IPS-15b (cell line): ENCODE results near the gene PTPRM.

Source experiments
- H3K27me3 ChIP-seq: one replicate; pipeline ENCODE4 v1.6.1; 2013; ENCODE audit warnings: low read length; ENCODE audit not compliant: control insufficient read depth, insufficient read depth
- H3K36me3 ChIP-seq: one replicate; pipeline ENCODE4 v1.6.1; 2013; ENCODE audit warnings: low read length; ENCODE audit not compliant: control insufficient read depth, insufficient read depth
- H3K4me1 ChIP-seq: one replicate; pipeline ENCODE4 v1.6.1; 2013; ENCODE audit warnings: mild to moderate bottlenecking, low read length; ENCODE audit not compliant: control insufficient read depth, insufficient read depth
- H3K4me3 ChIP-seq: one replicate; pipeline ENCODE4 v1.5.1; 2013; ENCODE audit warnings: low read depth, low read length
- H3K9ac ChIP-seq: one replicate; pipeline ENCODE4 v1.6.1; 2013; ENCODE audit warnings: low read depth, mild to moderate bottlenecking, low read length
- H3K9me3 ChIP-seq: one replicate; pipeline ENCODE4 v1.6.1; 2013; ENCODE audit warnings: mild to moderate bottlenecking, low read length; ENCODE audit not compliant: control insufficient read depth, insufficient read depth

The PTPRM gene

DNA sequence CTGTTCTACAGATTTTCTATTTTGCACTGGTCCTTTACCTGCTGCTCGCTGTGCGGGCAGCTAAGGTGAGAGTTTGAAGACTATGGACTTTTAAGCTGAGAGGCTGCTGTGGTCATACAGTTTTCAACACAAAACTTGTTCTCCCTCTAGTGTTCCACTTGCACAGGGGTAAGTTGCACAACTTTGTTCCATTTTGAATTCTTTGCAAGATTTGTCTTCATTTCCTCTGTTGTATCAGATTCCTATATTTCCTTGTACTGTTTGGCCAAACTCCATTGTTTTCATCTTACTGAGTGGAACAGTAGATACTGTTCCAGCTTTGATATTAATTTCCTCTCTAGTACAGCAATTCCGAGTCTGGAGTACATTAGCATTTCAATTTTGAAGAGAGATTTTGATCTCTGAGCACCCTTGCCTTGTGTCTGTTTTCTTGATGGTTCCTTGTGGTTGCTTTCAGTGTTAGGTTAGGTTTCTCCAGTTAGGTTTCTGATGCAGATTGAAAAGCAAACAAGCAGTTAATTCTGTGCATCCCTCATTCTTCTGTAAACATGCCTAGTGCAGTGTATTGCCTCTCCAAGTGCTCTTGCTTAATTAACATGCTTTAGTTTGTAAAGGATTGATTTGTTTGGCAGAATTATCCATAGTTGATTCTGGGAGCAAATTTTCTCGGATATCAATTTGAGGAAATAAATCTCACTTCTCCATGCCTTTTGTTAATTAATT, 188.8 kb downstream of the PTPRM start:
- no peaks in the 10 kb centered on the region for H3K36me3 ChIP-seq
- no peak overlapping the region for H3K4me3 ChIP-seq
- no peak overlapping the region for H3K9ac ChIP-seq
- no peaks in the 10 kb centered on the region for H3K9me3 ChIP-seq
- H3K27me3 ChIP-seq, result no peaks in the 10 kb centered on the region
- no peaks in the 10 kb centered on the region for H3K4me1 ChIP-seq

DNA sequence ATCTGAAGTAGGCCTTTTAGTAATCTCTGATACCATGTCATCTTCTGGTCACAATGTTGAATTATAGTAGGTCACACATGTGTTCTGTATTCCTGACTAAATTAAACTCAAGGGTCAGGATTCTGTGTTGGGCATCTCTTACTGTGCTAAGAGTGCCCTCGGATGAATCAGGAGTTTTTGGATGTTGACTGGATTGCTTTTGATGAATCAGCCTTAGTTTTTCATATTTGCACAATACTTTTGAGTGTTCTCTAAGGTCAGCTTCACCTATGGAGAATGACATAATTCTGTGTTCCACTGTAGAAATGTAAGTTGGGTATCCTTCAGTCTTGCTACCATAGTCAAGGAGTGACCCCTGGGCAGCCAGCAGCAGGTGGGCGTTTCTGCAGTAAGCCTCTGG, 190.1 kb downstream of the PTPRM start:
- Histone ChIP-seq H3K9me3 (no peaks in the 10 kb centered on the region), H3K9ac (no peak overlapping the region), H3K4me3 (no peak overlapping the region), H3K27me3 (no peaks in the 10 kb centered on the region), H3K4me1 (no peaks in the 10 kb centered on the region), H3K36me3 (no peaks in the 10 kb centered on the region)

DNA sequence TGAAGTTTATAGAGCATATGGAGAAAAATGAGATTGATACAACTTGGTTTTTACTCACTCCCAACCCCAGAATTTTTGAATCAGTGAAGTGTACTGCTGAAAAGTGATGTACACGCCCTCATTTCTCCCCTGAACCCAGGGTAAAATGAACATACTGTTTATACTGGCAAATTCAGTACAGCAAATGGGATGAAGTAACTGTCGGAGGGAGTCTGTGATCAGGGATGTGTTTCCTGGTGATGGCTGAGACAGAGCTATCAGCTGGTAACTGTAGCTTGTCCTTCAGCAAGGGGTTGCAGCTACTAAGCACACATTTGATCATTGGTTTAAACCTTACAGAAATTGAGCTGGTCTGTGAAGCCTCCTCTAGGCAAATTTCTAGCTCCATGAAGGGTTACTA, 191.6 kb downstream of the PTPRM start:
- H3K9ac ChIP-seq, result no peak overlapping the region
- H3K27me3 ChIP-seq, result no peaks in the 10 kb centered on the region
- no peaks in the 10 kb centered on the region for H3K4me1 ChIP-seq
- no peak overlapping the region for H3K4me3 ChIP-seq
- no peaks in the 10 kb centered on the region for H3K36me3 ChIP-seq
- H3K9me3 ChIP-seq, result no peaks in the 10 kb centered on the region

DNA sequence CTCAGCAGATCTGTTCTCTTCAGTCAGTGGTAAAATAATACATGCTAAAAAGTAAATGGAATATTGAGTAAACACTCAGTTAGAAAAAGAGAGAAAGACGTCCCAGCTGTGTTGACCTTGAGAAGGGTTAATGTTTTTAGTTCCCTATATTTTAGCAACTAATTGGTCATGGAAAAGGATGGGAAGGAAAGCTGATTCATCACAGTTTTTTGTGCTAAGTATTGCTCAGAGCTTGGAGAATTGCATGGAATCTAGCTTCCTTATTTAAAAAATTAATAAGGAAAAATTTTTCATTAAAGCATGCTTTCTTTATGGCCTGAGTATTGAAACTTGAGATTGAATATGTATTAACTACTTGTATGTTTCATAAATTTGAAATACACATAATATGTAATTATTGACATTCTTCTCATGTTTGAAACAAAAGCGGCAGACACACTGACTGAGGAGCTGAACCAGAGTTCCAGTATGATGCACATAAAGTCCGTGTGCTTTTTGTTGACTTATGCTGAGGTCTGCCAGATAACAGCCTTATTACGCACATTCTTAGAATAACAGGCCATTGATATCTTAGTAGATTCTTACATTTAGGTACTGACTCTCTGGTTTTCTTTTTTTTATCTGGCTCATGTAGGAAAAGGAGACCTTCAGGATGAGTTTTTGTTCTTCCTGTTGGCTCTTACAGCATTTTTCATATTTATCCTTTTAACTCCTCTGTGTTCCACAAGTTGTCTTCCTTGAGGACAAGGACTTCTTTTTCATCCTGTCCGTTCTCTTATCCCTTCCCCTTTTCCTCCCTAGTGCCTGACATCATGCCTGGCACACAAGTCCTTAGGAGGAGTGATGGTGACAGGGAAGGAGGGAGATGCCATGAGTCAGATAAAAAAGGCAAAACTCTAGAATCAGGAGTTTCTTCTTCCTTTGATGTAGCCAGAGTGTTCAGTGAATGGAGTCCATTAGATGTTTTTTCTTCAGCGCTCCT, 194.1 kb downstream of the PTPRM start:
- no peak overlapping the region for H3K4me3 ChIP-seq
- no peaks in the 10 kb centered on the region for H3K36me3 ChIP-seq
- H3K27me3 ChIP-seq, result no peaks in the 10 kb centered on the region
- no peak overlapping the region for H3K9ac ChIP-seq
- no peaks in the 10 kb centered on the region for H3K9me3 ChIP-seq
- peaks cover 9% of the 10 kb centered on the region for H3K4me1 ChIP-seq

DNA sequence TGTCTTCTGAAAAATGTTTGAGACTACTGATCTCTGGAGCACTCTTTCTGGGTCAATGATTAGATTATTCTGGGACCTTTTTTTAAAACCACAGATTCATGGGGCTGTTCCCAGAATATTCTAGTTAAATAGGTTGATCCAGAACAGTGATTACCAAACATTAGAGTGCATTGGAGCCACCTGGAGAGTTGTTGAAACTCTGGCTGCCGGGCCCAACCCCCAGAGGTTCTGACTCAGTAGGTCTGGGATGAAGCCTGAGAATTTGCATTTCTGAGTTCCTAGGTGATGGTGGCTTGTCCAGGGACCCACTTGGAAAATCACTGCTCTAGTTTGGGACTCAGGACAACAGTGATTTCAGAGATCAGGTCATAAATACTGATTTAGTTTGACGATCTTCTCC, 197.3 kb downstream of the PTPRM start:
- Histone ChIP-seq H3K27me3 (no peaks in the 10 kb centered on the region), H3K4me3 (no peak overlapping the region), H3K9me3 (no peaks in the 10 kb centered on the region), H3K9ac (no peak overlapping the region), H3K4me1 (peaks cover 11% of the 10 kb centered on the region), H3K36me3 (no peaks in the 10 kb centered on the region)

DNA sequence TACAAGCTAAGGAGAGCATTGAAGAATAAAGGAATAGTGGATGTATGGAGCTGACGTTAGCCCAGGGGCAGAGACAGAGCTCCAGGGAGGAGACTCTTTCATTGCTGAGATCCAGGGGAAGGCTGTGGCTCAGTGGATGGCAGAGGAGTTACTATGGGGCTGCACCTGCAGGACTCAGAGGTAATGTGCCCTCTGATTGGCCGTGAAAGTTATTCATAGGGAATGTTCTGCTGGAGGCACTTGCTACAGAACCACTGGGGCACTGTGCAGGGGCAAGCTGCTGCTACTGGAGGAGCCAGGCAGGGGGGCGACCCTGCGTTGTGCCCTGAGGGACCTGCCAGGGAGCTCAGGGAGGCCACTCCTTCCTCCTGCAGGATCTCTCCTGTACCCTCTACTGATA, 199.2 kb downstream of the PTPRM start:
- Histone ChIP-seq H3K27me3 (no peaks in the 10 kb centered on the region), H3K9ac (no peak overlapping the region), H3K9me3 (no peaks in the 10 kb centered on the region), H3K4me3 (no peak overlapping the region), H3K4me1 (peaks cover 11% of the 10 kb centered on the region), H3K36me3 (no peaks in the 10 kb centered on the region)

DNA sequence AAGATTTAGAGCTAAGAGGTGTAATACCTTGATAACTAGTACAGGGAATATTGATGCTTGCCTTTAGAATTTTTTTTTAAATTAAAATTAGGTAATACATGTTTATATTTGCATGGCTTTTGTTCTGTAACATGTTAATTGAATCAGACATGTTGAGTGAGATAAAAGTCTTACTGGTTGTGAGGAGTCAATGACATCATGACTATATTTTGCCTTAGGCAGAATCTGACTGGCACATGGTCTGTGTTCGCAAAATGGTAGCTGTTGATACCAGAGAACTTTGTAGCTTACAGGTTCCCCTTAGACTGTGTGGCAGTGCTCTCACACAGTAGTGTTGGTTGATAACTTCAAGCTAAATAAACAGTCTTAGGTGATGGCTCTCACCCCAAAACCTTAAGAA, 199.7 kb downstream of the PTPRM start:
- Histone ChIP-seq H3K9ac (no peak overlapping the region), H3K36me3 (no peaks in the 10 kb centered on the region), H3K4me3 (no peak overlapping the region), H3K9me3 (no peaks in the 10 kb centered on the region), H3K4me1 (peaks cover 11% of the 10 kb centered on the region), H3K27me3 (no peaks in the 10 kb centered on the region)

DNA sequence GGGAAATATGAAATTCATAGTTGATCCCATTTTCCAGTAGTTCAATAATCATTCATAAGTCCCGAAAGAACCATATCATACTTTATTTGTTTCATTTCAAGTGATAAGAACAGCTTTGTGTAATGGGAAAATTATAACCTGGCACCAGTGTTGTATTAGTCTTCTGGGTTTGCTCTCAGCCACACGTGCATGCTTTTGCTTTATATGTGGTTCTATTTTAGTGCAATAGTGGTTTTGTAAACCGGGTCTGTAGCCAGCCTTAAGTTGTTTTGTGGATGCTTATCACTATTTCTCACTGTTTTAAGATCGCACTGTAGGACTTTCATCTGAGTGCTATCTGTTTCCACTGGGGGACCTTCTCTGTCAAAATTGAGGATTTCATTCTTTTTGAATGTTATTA, 203.8 kb downstream of the PTPRM start:
- no peak overlapping the region for H3K9ac ChIP-seq
- no peaks in the 10 kb centered on the region for H3K27me3 ChIP-seq
- H3K9me3 ChIP-seq, result no peaks in the 10 kb centered on the region
- peaks cover 5% of the 10 kb centered on the region for H3K4me1 ChIP-seq
- no peaks in the 10 kb centered on the region for H3K36me3 ChIP-seq
- no peak overlapping the region for H3K4me3 ChIP-seq

DNA sequence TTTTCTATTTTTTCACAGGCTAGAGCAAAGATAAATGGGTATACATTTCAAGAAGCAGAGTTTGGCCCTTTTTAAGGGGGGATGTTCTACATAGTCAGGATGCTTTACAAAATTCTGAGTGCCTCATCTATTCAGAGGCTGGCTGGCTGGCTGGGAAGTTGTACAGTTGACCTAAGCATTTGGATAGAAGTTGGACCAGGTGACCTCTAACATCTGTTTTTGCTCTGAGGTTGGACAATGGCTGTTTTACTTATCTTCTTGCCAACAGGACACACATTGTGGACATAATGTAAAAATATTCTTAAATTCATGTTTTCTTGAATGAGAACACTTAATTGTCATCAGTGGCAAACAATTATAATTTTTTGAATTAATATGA, 205.4 kb downstream of the PTPRM start:
- H3K9ac ChIP-seq, result no peak overlapping the region
- no peaks in the 10 kb centered on the region for H3K9me3 ChIP-seq
- H3K27me3 ChIP-seq, result no peaks in the 10 kb centered on the region
- no peak overlapping the region for H3K4me3 ChIP-seq
- H3K36me3 ChIP-seq, result no peaks in the 10 kb centered on the region
- no peaks in the 10 kb centered on the region for H3K4me1 ChIP-seq

DNA sequence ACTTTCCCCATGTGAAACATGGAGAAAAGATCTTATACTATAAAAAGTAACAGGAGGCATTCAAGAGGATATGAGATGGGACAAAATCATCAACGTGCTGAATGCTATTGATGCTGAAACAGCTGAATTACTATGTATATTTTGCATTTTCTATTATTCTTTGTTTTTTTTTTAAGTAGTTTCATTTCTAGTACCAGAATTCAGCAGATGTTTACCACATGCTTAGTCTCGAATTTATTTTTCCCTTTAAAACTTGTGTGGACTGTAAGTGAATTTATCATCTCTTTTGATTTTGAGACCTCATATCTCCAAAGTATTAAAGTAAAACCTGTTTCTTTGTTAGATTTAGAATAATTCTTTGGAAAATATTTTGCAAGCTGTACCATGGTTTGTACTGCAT, 205.8 kb downstream of the PTPRM start:
- no peaks in the 10 kb centered on the region for H3K27me3 ChIP-seq
- H3K36me3 ChIP-seq, result no peaks in the 10 kb centered on the region
- no peaks in the 10 kb centered on the region for H3K9me3 ChIP-seq
- H3K4me3 ChIP-seq, result no peak overlapping the region
- no peaks in the 10 kb centered on the region for H3K4me1 ChIP-seq
- H3K9ac ChIP-seq, result no peak overlapping the region

DNA sequence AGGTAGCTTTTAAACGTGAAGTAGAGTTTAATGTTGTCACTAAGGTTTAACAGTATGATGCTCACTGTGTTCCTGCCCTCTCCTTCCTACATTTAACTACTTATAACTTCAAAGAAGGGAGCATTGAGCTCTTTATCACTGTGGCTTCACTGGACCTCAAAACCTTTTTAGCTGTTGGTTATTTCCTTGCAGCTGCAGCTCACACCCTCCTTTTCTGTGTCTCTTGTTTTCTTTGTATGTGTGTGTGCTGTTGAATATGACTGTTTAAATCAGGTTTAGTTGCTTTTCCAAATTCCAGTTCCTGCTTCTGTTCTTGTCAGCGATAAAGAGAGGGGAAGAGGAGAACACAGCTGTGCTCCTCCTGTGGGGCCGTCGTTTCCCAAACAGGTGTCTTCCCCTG, 208.0 kb downstream of the PTPRM start:
- no peak overlapping the region for H3K4me3 ChIP-seq
- no peaks in the 10 kb centered on the region for H3K4me1 ChIP-seq
- no peaks in the 10 kb centered on the region for H3K9me3 ChIP-seq
- H3K36me3 ChIP-seq, result no peaks in the 10 kb centered on the region
- H3K9ac ChIP-seq, result no peak overlapping the region
- no peaks in the 10 kb centered on the region for H3K27me3 ChIP-seq

DNA sequence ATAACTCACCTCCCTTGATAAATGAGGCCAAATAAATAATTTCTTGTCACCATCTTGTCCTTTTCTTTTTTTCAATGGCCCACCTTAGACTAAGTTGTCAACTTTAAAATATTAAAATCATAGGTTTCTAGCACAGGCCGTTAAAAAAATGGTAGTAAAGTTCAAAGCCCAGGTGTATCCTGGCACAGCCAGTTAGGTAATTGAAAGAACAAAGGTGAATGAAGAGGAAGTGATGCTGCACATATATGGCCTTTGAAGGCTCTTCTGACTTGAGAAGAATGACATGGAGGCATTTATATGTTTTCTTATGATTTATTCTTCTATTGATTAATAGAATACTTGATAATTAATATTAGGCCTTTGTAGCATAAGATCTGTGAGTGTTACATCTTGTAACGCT, 208.7 kb downstream of the PTPRM start:
- no peak overlapping the region for H3K9ac ChIP-seq
- no peaks in the 10 kb centered on the region for H3K9me3 ChIP-seq
- H3K4me3 ChIP-seq, result no peak overlapping the region
- no peaks in the 10 kb centered on the region for H3K4me1 ChIP-seq
- no peaks in the 10 kb centered on the region for H3K27me3 ChIP-seq
- H3K36me3 ChIP-seq, result no peaks in the 10 kb centered on the region
